H1 (cell line): ENCODE results near the gene GRID1. TPM values are rescaled to one million over a fixed set of nuclear protein-coding genes. Genes with fewer than 3 reads are reported as not detected.

ENCODE experiments used
- CTCF ChIA-PET: fragments of 300-600 bp; sonication (Branson Sonifier 250); formaldehyde crosslinking; loops from one replicate; lab custom pipeline; 2021; ENCODE audit not compliant: partially characterized antibody; lab: Charles Lee
- POLR2A ChIA-PET: fragments of 300-600 bp; sonication (Branson Sonifier 250); formaldehyde crosslinking; loops from one replicate; lab custom pipeline; 2021; ENCODE audit warnings: inconsistent platforms; ENCODE audit not compliant: partially characterized antibody; lab: Charles Lee
- DNase-seq, 2 experiments: peaks; one replicate each; pipeline versions ENCODE4 v3.0.0 to v3.0.0-alpha.2; 2010 to 2022; ENCODE audit warnings: low spot score in 2 of 2, low read depth in 1 of 2, mixed read lengths in 1 of 2
- FAIRE-seq: peaks from 2 replicates; lab custom pipeline; 2011; peaks lifted over from hg19 to GRCh38; lab: Jason Lieb, UNC
- H2AFZ ChIP-seq: 2 replicates; pipeline ENCODE4 v1.8.1; 2012; ENCODE audit warnings: low read length, inconsistent platforms
- H2AK5ac ChIP-seq: 2 replicates; pipeline ENCODE4 v1.6.1; 2013; ENCODE audit warnings: low read depth, low read length
- H2BK120ac ChIP-seq: replicated peaks from 2 replicates; pipeline ENCODE3; 2013; ENCODE audit warnings: low read depth, low read length, inconsistent platforms
- H2BK12ac ChIP-seq: 2 replicates; pipeline ENCODE4 v1.6.1; 2013; ENCODE audit warnings: low read depth, low read length
- H2BK15ac ChIP-seq: 2 replicates; pipeline ENCODE4 v1.6.1; 2013; ENCODE audit warnings: low read length
- H2BK20ac ChIP-seq: 2 replicates; pipeline ENCODE4 v1.6.1; 2013; ENCODE audit warnings: low read length
- H2BK5ac ChIP-seq: 2 replicates; pipeline ENCODE4 v1.6.1; 2013; ENCODE audit warnings: low read depth, low read length
- H3K14ac ChIP-seq: 2 replicates; pipeline ENCODE4 v1.6.1; 2013; ENCODE audit warnings: inconsistent platforms; ENCODE audit not compliant: insufficient read length
- H3K18ac ChIP-seq: 2 replicates; pipeline ENCODE4 v1.6.1; 2013; ENCODE audit warnings: low read length; ENCODE audit errors: extremely low read depth
- H3K23ac ChIP-seq: 2 replicates; pipeline ENCODE4 v1.6.1; 2013; ENCODE audit warnings: inconsistent platforms; ENCODE audit not compliant: insufficient read length
- H3K23me2 ChIP-seq: 2 replicates; pipeline ENCODE4 v1.6.1; 2013; ENCODE audit warnings: low read depth, low read length
- H3K27ac ChIP-seq: 2 replicates; pipeline ENCODE4 v1.6.1; 2011; ENCODE audit warnings: low read depth, low read length, inconsistent platforms
- H3K27me3 ChIP-seq, 4 experiments: replicated peaks in 1 of 4; 1 replicate in 1 of 4; 2 replicates in 3 of 4; pipeline versions ENCODE4 v1.6.1 to v1.8.1; 2011 to 2013; ENCODE audit warnings: low read length in 3 of 4, mild to moderate bottlenecking in 3 of 4, inconsistent platforms in 2 of 4, mixed read lengths in 2 of 4, moderate library complexity in 1 of 4; ENCODE audit not compliant: control insufficient read depth in 3 of 4, insufficient read depth in 3 of 4; ENCODE audit errors: extremely low read depth in 1 of 4
- H3K36me3 ChIP-seq, 4 experiments: 2 replicates each; pipeline versions ENCODE4 v1.6.1 to v1.8.1; 2011 to 2013; ENCODE audit warnings: mild to moderate bottlenecking in 4 of 4, low read length in 3 of 4, moderate library complexity in 2 of 4, control low read depth in 1 of 4, inconsistent platforms in 1 of 4; ENCODE audit not compliant: insufficient read depth in 4 of 4, control insufficient read depth in 2 of 4
- H3K4ac ChIP-seq: replicated peaks from 2 replicates; pipeline ENCODE3; 2013; ENCODE audit warnings: low read length, low read depth, mixed read lengths, inconsistent platforms; ENCODE audit not compliant: insufficient read length
- H3K4me1 ChIP-seq, 4 experiments: replicated peaks in 1 of 4; 1 replicate in 1 of 4; 2 replicates in 3 of 4; pipeline versions ENCODE4 v1.6.1 to v1.8.1; 2011 to 2013; ENCODE audit warnings: low read length in 3 of 4, inconsistent platforms in 2 of 4, mixed read lengths in 1 of 4; ENCODE audit not compliant: insufficient read depth in 4 of 4, control insufficient read depth in 3 of 4
- H3K4me2 ChIP-seq, 2 experiments: 2 replicates each; pipeline versions ENCODE4 v1.6.1 to v1.8.1; 2011 to 2013; ENCODE audit warnings: low read depth in 2 of 2, low read length in 2 of 2, control low read depth in 1 of 2, inconsistent platforms in 1 of 2, mild to moderate bottlenecking in 1 of 2; ENCODE audit not compliant: insufficient read depth in 1 of 2
- H3K4me3 ChIP-seq, 4 experiments: fragments of 200-600, 300-600 bp in 1 of 4; sonication (generic), shearing (Covaris generic), sonication (Bioruptor Twin) in 1 of 4; 2 replicates each; pipeline versions ENCODE4 v1.5.1 to v1.8.1; 2011 to 2016; ENCODE audit warnings: low read length in 4 of 4, low read depth in 3 of 4, control low read depth in 2 of 4, inconsistent platforms in 2 of 4, mild to moderate bottlenecking in 2 of 4, mixed read lengths in 1 of 4, moderate library complexity in 1 of 4; ENCODE audit not compliant: insufficient read depth in 2 of 4; ENCODE audit errors: extremely low read depth in 1 of 4
- H3K56ac ChIP-seq: replicated peaks from 2 replicates; pipeline ENCODE3; 2013; ENCODE audit warnings: low read depth, mild to moderate bottlenecking, mixed read lengths, low read length, inconsistent platforms; ENCODE audit not compliant: insufficient read length
- H3K79me1 ChIP-seq: 2 replicates; pipeline ENCODE4 v1.6.1; 2013; ENCODE audit warnings: low read depth, low read length, control low read depth
- H3K79me2 ChIP-seq, 2 experiments: 2 replicates each; pipeline versions ENCODE4 v1.6.1 to v1.8.1; 2012 to 2013; ENCODE audit warnings: low read length in 2 of 2, mild to moderate bottlenecking in 2 of 2, inconsistent platforms in 1 of 2; ENCODE audit not compliant: insufficient read depth in 2 of 2, control insufficient read depth in 1 of 2
- H3K9ac ChIP-seq, 4 experiments: replicated peaks in 1 of 4; 1 replicate in 1 of 4; 2 replicates in 3 of 4; pipeline versions ENCODE4 v1.6.1 to v1.8.1; 2011 to 2013; ENCODE audit warnings: low read depth in 3 of 4, low read length in 3 of 4, control low read depth in 2 of 4, mild to moderate bottlenecking in 2 of 4, moderate library complexity in 2 of 4, inconsistent platforms in 1 of 4; ENCODE audit errors: extremely low read depth in 1 of 4
- H3K9me3 ChIP-seq, 2 experiments: 2 replicates each; pipeline versions ENCODE4 v1.6.1 to v1.8.1; 2012 to 2013; ENCODE audit warnings: mild to moderate bottlenecking in 2 of 2, moderate library complexity in 2 of 2, control low read depth in 1 of 2, inconsistent platforms in 1 of 2, low read depth in 1 of 2, low read length in 1 of 2, mixed read lengths in 1 of 2; ENCODE audit not compliant: insufficient read depth in 2 of 2
- H4K20me1 ChIP-seq, 2 experiments: replicated peaks in 1 of 2; 2 replicates each; pipeline versions ENCODE3 to v1.8.1; 2011 to 2013; ENCODE audit warnings: inconsistent platforms in 2 of 2, low read length in 2 of 2, mild to moderate bottlenecking in 1 of 2; ENCODE audit not compliant: insufficient read depth in 2 of 2, control insufficient read depth in 1 of 2
- H4K5ac ChIP-seq: 2 replicates; pipeline ENCODE4 v1.6.1; 2013; ENCODE audit warnings: low read length, low read depth, mixed read lengths, inconsistent platforms; ENCODE audit not compliant: insufficient read length
- H4K8ac ChIP-seq: 2 replicates; pipeline ENCODE4 v1.8.0; 2013; ENCODE audit warnings: mild to moderate bottlenecking, moderate library complexity, low read length, inconsistent platforms; ENCODE audit not compliant: insufficient read depth; ENCODE audit errors: extremely low read depth
- H4K91ac ChIP-seq: replicated peaks from 2 replicates; pipeline ENCODE3; 2013; ENCODE audit warnings: low read length, mixed read lengths, inconsistent platforms; ENCODE audit not compliant: insufficient read length
- BACH1 ChIP-seq: IDR thresholded peaks from 2 replicates; pipeline ENCODE4 v1.6.1; 2012; ENCODE audit warnings: low read length, improper control_type of control experiment
- CBX8 ChIP-seq: fragments of 300-800, 300-1000 bp; sonication (generic); IDR thresholded peaks from 2 replicates; pipeline ENCODE4 v1.7.1; 2016; ENCODE audit warnings: low read depth, low read length, borderline replicate concordance
- WGBS, 2 experiments: shearing (Covaris generic) in 1 of 2; methylation state at CpG; one replicate each; pipeline versions ENCODE4 v1.1.6 to v1.1.7; 2013 to 2015; ENCODE audit warnings: low lambda C conversion rate in 2 of 2, mixed read lengths in 2 of 2, inconsistent platforms in 1 of 2, low coverage in 1 of 2, missing lambda C conversion rate in 1 of 2; ENCODE audit not compliant: insufficient replicate concordance in 2 of 2, insufficient coverage in 1 of 2, insufficient read length in 1 of 2; ENCODE audit errors: extremely low coverage in 1 of 2, missing lambda C conversion rate in 1 of 2; 5-methylcytosine and 5-hydroxymethylcytosine counted together
- polyA plus RNA-seq, 7 experiments: library from polyadenylated mRNA; depleted of rRNA in 3 of 7; stranded (reverse) in 5 of 7; unstranded in 2 of 7; fragments of >200 nt in 5 of 7; fragments of 200-250 nt in 2 of 7; gene quantifications; 1 replicate in 5 of 7; 2 replicates in 1 of 7; 4 replicates in 1 of 7; pipeline versions ENCODE4 v1.2.1 to v1.2.3, GENCODE V29; 2011 to 2013; ENCODE audit warnings: missing spikeins in 2 of 7, mixed read lengths in 2 of 7
- total RNA-seq: library from RNA; stranded (reverse); fragmentation: NEBNext Ultra II Directional; extraction: Animal tissue kit (Norgen Biotek cat#: 25700); gene quantifications from 2 replicates; pipeline ENCODE4 v1.2.1, GENCODE V29; 2021

GRID1 gene
- total and polyA plus RNA-seq, 2 of the 8 experiments (the other 6 are each of a cell fraction or from before 2014, with no cell fraction given): 0.22 to 0.30 TPM

DNA sequence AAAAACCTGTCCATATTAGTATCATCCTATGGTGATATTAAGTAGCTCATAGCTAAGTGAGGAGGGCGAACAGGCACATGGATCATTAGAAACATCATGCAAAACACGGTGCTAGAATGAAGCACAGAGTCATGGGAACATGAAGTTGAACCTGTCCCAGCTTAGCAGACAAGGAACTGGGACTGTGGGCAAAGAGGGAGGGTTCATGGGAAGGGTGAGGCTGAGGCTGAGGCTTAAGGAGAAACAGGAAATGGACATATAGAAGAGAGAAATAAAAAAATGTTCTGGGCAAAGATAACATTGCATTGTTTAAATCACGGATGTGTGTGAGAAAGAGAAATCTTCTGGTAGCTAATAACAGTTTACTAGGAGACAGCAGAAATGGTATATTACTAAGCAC, 708.1 kb downstream of the GRID1 start:
- H3K14ac ChIP-seq: no peak overlapping the region
- H3K9ac ChIP-seq: no peak overlapping the region
- no peak overlapping the region for H4K8ac ChIP-seq
- H4K91ac ChIP-seq: no peak overlapping the region
- H2AFZ ChIP-seq: no peak overlapping the region
- H3K36me3 ChIP-seq: no peaks in the 10 kb centered on the region
- H3K56ac ChIP-seq: no peak overlapping the region
- ChIA-PET POLR2A (no interaction called here), CTCF (interaction anchor here (0.7 to 1.8 kb wide), 3 partner anchors 46 to 93 kb away, joined by 3 to 4 read pairs (median 3); no protein-coding TSS in a partner anchor)
- 87% methylated on average over 3 of the region's 3 CpGs; no CpG with 5 or more reads in 1 of the 2 experiments for WGBS, 2 experiments
- no peak overlapping the region for H2BK12ac ChIP-seq
- no peak overlapping the region for H3K23ac ChIP-seq
- peaks cover 0 to 2% of the 10 kb centered on the region in 2 experiments; a peak in 1 of 4 replicates for H3K9me3 ChIP-seq
- no peak overlapping the region for H3K4me2 ChIP-seq
- H4K20me1 ChIP-seq: no peaks in the 10 kb centered on the region
- H4K5ac ChIP-seq: no peak overlapping the region
- no peak overlapping the region for H2BK5ac ChIP-seq
- H3K79me1 ChIP-seq: no peaks in the 10 kb centered on the region
- no peak overlapping the region for H2BK15ac ChIP-seq
- H3K23me2 ChIP-seq: no peaks in the 10 kb centered on the region
- H3K4me3 ChIP-seq: no peak overlapping the region
- no peak for FAIRE-seq
- H3K27me3 ChIP-seq: peaks cover 0 to 2% (median 0%) of the 10 kb centered on the region in 4 experiments; a peak in 1 of 7 replicates
- H2BK20ac ChIP-seq: no peak overlapping the region
- H2BK120ac ChIP-seq: no peak overlapping the region
- no peak overlapping the region for H2AK5ac ChIP-seq
- DNase-seq: no peak
- no peaks in the 10 kb centered on the region for H3K4me1 ChIP-seq
- H3K18ac ChIP-seq: no peak overlapping the region
- TF ChIP-seq BACH1: no peak
- no peak for TF ChIP-seq CBX8
- TF ChIP-seq, all 59 proteins: peak for 0
- no peaks in the 10 kb centered on the region for H3K79me2 ChIP-seq
- no peak overlapping the region for H3K27ac ChIP-seq
- H3K4ac ChIP-seq: no peak overlapping the region
